ENCODE results near the gene NRGN. TPM values are rescaled to one million over a fixed set of nuclear protein-coding genes. Genes with fewer than 3 reads are reported as not detected.

NRGN gene
- total RNA-seq, 2 experiments from 2014 or later: 6.8 to 16.9 TPM

- H3K27ac ChIP-seq (ENCODE audit: low read depth, low read length, poor library complexity, severe bottlenecking): no peak overlapping the region
- H3K79me2 ChIP-seq (ENCODE audit: insufficient read depth, low read depth, low read length): no peaks in the 10 kb centered on the region
- TF ChIP-seq EZH2phosphoT487 (IDR thresholded peaks at IDR 0.05; ENCODE audit: borderline replicate concordance, low read depth, low read length) (no peak), CTCF (conservative IDR thresholded peaks at IDR 0.05; ENCODE audit: low read length) (no peak)
- no peaks in the 10 kb centered on the region for H3K36me3 ChIP-seq (ENCODE audit: insufficient read depth, low read length)
- intact Hi-C loops (cut with micrococcal nuclease; ENCODE audit: unreplicated experiment): loop anchor here (2.0 to 5.0 kb wide), 2 partner anchors 51 to 90 kb away; no protein-coding TSS in a partner anchor
- H3K4me3 ChIP-seq (ENCODE audit: low read depth, low read length, poor library complexity, severe bottlenecking): peak overlapping the region; percentile 70
- ChIA-PET POLR2A (interaction anchor here (1.0 to 1.2 kb wide), 2 partner anchors 52 to 89 kb away, joined by 3 to 4 read pairs; no protein-coding TSS in a partner anchor), CTCF (ENCODE audit: unreplicated experiment) (interaction anchor here (1.1 to 1.3 kb wide), 3 partner anchors 59 to 208 kb away, joined by 3 to 5 read pairs (median 4); no protein-coding TSS in a partner anchor)
- BruUV-seq (replicated peaks): no TSS peak
- H4K20me1 ChIP-seq (ENCODE audit: insufficient read depth, low read length): no peaks in the 10 kb centered on the region; the same call in 1 of the 2 replicates
- no peaks in the 10 kb centered on the region for H3K9me2 ChIP-seq (ENCODE audit: insufficient read depth, low read length)
- no peaks in the 10 kb centered on the region for H3K9me3 ChIP-seq (ENCODE audit: low read length)
- peaks cover 19% of the 10 kb centered on the region for H3K4me1 ChIP-seq (ENCODE audit: insufficient read depth, low read length, poor library complexity, severe bottlenecking)
- DNase-seq (ENCODE audit: low spot score): no peak
- H2AFZ ChIP-seq (ENCODE audit: low read length): peak overlapping the region; percentile 28; the same call in 1 of the 2 replicates
- peak overlapping the region; percentile 74 for H3K4me2 ChIP-seq (ENCODE audit: low read length)
These were observed 7.8 kb downstream of the NRGN start for GRCh38 chr11:124747406-124748099.

- H2AFZ ChIP-seq (ENCODE audit: low read length): no peak overlapping the region
- no peaks in the 10 kb centered on the region for H3K79me2 ChIP-seq (ENCODE audit: insufficient read depth, low read depth, low read length)
- no peak for DNase-seq (ENCODE audit: low spot score)
- peaks cover 15% of the 10 kb centered on the region for H3K4me1 ChIP-seq (ENCODE audit: insufficient read depth, low read length, poor library complexity, severe bottlenecking)
- no TSS peak for BruUV-seq (replicated peaks)
- no peaks in the 10 kb centered on the region for H3K9me3 ChIP-seq (ENCODE audit: low read length)
- no peak overlapping the region for H3K4me2 ChIP-seq (ENCODE audit: low read length)
- no peaks in the 10 kb centered on the region; the same call in 1 of the 2 replicates for H4K20me1 ChIP-seq (ENCODE audit: insufficient read depth, low read length)
- no peak overlapping the region for H3K27ac ChIP-seq (ENCODE audit: low read depth, low read length, poor library complexity, severe bottlenecking)
- no peaks in the 10 kb centered on the region for H3K9me2 ChIP-seq (ENCODE audit: insufficient read depth, low read length)
- H3K36me3 ChIP-seq (ENCODE audit: insufficient read depth, low read length): no peaks in the 10 kb centered on the region
- no peak for TF ChIP-seq CTCF (conservative IDR thresholded peaks at IDR 0.05; ENCODE audit: low read length)
- TF ChIP-seq EZH2phosphoT487 (IDR thresholded peaks at IDR 0.05; ENCODE audit: borderline replicate concordance, low read depth, low read length): no peak
- intact Hi-C loops (cut with micrococcal nuclease; ENCODE audit: unreplicated experiment): loop anchor here (5.0 kb wide), 1 partner anchor 89 kb away; no protein-coding TSS in a partner anchor
- CTCF ChIA-PET (ENCODE audit: unreplicated experiment): no interaction called here
- no peak overlapping the region for H3K4me3 ChIP-seq (ENCODE audit: low read depth, low read length, poor library complexity, severe bottlenecking)
- POLR2A ChIA-PET: interaction anchor here (0.6 to 1.2 kb wide), 3 partner anchors 15 to 111 kb away, joined by 3 to 5 read pairs (median 4); no protein-coding TSS in a partner anchor
These were observed 8.3 kb downstream of the NRGN start for GRCh38 chr11:124748100-124748418.

Data from OCI-LY7 (cell line).